ENCODE data around the gene PRKCD.

Gene PRKCD

DNA sequence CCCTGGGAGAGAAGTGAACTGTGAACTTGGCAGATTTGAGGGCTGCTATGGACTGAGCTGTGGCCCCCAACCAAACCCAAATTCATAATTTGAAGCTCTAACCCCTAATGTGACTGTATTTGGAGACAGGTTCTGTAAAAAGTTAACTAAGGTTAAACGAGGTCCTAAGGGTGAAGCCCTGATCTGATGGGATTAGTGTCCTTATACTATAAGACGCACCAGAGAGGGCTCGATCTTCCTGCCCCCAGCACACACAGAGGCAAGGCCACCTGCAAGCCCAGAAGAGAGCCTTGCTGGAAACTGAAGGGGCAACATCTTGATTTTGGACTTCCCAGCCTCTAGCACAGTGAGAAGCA is 60.8 kb downstream of the PRKCD start:
- DNase-seq, result no peak

DNA sequence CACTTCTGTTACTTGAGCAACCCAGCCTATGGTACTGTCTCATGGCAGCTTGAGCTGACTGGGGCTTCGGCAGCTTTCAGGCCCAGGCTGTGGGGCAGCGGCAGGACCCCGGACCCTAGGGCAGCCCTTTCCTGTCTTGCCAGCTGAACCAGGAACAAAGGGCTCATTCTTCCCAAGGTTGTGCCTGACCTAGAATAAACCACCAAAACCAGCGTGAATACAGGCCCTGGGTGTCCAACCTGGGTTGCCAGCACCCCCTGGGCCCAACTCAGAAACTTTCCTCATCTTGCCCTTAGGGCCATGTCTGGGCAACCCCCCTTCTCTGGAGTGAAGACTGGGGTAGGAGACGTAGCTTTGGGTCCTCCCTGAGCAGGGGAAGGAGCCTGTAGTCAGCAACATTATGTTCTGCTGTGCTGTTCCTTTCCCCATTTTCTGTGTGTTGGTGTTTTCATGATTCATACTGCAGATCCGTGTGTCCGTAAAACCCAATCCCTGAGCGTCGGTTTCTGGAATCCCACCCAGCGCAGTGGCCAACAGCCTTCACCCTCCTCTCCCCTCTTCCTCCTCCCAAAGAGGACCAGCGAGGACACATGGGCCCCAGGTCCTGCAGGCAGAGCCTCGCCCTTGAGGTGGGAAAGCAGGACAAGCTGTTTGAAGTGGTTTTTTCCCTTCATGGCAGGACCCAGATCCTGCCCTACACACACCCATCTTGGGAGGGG is 61.3 kb downstream of the PRKCD start:
- DNase-seq, result no peak

DNA sequence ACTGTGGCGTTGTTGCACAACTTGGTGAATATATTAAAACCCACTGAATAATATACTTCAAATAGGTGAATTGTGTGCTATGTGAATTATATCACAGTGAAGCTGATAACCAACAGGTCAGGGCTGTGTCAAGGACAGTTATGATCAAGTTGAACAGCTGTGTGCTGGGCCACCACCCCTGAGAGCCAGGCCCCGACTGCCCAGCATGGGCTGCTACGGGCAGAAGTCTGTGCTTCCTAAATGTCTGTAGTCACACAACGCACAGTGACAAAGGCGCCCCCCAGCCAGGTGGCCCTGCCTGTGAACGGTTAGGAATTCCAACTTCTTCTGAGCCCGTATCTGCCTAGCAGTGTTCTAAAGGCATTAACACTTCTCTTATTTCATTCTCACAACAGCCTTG is 62.0 kb downstream of the PRKCD start:
- no peak for DNase-seq

DNA sequence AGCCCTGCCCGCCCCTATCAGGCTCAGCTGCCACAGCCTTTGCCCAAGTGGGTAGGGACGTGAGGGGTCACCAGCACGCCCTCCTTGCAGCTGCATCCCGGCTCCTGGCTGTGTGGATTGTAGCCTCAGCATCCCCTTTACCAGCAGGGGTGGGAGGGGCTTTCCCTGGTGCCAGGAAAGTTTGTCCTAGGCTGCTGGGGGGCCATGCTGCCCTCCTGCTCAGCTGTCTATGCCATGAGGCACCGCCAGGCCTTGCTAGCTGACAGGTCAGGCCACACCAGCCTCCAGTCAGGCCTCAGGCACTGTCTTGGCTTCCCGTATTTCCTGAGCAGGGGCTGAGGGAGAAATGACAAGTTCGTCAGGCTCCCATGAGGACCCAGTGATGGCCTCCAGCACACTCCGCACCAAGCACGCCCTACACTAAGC is 62.5 kb downstream of the PRKCD start:
- no peak for DNase-seq

DNA sequence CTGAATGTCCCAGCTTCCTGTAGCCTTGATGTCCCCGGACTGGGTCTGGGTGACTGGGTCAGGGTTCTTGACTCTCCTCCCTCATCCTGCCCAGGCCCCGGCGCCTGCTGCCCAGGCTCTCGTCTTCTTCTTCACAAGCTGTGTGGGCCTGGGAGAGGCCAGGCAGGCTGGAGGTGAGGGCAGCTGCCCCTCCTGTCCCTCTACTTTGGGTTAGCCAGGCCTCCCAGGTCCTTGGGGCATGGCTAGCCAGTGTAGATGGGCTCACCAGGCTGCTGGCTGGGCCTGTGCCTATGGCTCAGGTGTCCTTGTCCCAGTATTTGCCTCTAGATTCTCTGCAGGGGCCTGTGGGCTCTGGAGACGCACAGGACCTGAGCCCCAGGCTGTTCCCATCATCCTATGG is 63.0 kb downstream of the PRKCD start:
- DNase-seq, result no peak

DNA sequence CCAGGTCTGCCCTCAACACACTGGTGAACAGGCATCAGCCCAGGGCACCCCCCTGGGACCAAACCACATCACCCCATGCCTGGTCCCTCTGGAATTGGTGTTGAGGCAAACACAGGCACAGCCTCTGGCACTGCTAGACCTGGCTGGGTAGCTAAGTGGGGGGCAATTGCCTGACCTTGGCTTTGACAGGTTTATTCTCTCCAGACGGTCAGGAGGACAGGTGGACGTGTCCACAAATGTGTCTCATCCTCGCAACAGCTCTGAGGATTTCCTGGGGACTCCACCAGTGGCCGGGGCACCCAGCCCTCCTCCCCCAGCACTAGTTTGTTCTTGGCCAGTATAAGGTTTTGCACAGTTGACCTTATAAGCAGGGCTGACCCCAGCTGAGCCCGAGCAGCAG is 63.5 kb downstream of the PRKCD start:
- DNase-seq, result no peak

DNA sequence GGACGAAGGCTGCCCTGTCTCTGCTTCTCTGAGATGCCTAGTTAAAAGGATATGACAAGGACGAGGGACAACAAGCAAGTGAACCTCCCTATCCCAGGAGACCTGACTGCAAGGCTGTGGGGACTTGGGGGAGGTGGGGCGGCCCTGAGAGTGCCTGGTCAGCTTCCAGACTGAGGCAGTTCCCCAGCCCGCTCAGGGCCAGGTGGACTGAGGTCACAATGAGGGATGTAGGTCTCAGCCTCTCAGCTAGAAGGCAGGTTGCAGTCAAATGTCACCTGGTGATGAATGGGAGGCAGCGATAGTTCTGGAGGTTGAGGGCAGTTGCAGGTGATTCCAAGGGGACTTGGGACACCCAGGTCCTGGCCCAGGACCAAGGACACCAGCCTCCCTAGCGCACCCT is 64.2 kb downstream of the PRKCD start:
- DNase-seq, result no peak

DNA sequence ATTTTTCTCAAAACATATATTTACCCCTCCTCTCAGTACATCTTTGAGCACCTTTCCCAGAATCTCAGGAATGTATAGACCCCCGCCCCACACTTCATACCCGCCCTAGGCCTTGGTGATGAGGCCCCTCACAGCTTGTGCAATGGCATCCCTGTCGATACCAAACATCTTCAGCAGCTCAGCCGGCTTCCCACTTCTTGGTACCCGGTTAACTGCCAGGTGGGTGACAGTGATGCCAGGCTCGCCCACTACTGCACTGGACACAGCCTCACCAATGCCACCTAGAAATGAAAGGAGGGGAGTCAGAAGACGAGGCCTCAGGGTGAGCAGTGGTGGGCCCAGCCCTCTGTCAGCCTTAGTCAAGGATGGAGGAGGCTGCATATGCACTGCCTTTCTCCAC is 64.6 kb downstream of the PRKCD start:
- no peak for DNase-seq

DNA sequence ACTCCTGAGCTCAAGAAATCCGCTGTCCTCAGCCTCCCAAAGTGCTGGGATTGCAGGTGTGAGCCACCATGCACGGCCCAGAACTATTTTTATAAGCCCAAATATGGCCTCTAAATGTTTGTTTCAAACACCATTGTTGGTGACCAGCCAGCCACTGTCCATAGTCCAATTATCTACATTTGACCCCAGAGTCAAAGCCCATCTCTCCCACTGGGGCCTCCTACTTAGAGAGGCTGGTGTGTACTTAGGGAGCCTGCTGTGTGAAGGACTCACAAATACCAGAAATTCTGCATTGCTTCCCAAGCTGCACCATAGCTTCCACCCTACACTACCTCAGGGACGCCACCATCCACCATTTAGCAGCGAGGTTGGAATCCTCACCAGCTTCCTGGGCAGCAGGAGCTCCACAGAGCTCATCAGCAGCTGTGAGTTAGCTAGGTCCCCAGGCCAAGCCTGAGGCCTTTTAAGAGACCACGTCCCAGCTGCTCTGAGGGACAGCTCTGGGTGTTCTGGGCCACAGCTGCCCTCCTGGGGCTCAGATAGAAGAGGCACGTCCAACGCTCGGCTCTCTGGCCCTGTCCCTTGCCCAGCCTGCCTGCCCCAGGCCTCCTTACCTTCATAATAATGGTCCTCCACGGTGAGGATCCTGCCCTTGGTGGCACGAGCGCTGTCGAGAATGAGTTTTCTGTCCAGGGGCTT is 65.3 kb downstream of the PRKCD start:
- DNase-seq, result no peak

DNA sequence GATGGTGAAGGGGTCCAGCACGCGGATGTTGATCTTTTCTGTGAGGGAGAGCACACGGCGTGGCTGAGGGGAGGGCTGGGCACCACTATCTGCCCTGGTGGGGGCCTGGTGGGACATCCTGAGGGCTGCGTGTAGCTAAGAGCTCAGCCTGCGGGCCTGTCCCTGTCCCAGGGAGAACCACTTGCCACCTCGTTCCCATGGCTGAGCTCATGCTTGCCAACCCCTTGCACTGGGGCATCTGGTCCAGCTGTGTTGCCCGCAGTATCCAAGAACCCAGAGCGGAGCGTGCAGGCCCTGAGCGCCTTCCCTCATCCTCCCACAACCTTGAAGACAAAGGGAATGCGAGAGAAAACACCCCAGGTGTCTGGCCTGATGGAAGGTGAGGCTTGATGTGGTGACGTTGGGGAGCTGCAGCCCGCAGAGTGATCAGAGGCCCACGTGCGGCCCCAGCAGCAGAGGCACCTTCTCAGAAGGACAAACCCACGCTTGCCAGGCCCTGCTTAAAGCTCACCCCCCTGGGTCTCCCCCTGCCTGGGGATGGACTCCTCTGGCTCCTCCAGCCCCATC is 65.9 kb downstream of the PRKCD start:
- no peak for DNase-seq

DNA sequence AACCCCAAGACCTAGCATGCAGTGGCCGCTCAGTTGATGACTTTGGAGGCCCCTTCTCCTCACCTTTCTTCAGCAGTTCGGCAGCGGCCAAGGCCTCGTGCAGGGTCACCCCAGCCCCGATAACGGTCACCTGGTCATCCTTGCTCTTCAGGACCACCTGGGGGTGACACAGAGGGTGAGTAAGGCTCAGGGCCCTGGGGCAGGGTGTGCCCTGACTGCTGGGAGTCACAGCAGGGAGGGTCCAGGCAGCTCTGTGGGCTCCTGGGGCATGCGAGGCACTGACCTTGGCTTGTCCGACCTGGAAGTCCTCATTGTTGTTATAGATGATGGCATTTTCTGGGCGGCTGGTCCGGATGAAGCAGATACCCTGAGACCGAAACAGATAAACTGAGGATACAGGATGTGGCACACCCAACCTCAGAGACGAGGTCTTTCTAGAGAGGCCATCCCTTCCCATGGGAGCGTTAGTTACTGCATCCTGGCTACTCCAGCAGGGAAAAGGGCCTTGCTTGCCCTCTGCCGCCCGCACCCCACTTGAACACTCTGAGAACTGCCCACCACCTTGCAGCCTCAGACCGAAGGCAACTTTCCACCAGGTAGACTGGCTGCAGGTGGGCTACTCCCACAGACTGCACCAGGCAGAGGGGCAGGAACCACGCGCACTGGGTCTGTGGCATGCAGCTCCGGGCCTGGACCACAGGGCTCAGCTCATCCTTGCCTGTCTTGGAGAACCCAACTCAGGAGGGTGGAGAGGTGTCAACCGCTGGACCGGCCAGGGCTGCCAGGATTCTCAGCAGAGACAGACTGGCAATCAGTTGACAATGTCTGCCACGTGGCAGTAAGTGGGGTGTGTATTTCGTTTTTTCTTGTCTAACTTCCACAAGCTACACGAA is 67.2 kb downstream of the PRKCD start:
- DNase-seq, result no peak

DNA sequence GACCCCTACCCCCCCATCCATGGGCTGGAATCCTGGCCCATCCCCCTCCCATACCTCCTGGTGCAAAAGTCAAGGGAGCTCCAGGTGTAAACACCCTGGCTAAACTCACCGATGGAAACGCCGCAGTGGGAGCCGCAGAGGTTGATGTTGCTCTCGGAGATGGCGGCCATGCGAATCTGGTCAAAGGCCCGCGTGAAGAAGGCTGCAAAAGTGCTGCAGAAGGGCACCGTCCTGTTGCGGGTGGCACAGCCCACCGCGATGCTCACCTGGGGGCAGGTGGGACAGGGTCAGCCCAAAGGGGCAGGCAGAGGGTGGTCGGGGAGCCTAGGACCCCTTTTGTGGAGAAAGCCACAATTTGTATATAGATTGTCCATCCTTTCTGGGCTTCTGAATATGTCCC is 68.2 kb downstream of the PRKCD start:
- DNase-seq, result no peak

DNA sequence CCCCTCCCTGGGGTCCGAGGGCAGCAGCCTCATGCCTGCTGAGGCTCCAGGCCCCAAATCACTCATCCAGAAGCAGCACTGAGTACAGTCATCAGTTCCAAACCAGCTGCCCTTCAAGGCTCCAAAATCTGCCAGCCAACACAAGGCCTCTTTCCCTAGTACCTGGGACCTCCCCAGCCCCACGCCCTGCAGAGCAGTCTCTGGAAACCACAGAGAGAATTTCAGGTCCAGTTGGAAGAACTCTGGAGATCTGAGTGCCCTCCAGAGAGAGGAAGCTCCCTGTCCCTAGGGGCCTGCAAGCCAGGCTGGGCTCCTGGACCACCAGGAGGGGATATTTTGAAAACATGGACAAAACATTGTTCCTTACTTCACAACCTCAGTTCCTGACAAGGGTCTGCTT is 68.6 kb downstream of the PRKCD start:
- DNase-seq, result no peak

DNA sequence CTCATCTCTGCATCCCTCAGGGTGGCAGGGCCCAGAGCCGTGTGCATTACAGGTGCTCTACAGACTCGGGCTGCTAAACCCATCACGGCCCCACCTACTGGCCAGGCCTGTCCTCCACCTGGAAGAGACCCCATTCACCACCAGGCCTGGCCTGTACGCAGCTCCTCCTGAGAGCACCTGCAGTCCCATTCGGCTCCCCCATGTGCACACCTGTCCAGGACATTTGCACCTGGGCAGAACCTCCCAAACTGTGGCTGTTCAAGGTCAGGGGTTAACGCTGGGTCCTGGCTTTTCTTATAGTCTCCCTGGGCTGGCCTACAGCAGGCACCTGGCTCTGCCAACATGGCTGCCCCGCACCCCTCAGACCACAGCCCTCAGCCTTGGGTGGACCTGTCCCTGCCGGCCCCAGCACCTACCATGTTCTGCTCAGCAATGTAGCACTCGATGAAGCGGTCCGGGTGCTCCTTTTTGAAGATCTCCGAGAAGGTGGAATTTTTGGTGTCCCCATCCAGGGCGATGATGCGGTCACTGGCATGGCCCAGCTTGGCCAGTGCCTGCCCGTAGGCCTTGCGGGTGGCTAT is 69.1 kb downstream of the PRKCD start:
- DNase-seq, result no peak

DNA sequence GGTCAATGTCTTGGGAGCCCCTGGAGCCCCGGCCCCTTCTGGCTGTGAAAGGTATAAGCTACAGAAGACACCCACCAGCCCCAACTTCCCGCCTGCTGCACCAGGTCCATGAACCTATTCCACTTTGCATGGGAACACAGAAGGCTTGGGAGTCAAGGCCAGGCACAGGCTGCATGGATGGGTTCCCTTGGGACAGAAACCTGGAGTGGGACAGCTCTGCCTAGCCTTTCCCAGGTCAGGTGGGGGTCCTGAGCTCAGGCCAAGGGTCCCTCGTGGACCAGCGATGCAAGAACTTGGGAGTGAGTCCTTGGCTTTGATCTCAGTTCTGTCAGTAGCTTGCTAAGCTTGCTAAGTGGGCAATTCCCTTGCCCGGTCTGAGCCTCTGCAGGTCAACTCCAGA is 69.8 kb downstream of the PRKCD start:
- no peak for DNase-seq

DNA sequence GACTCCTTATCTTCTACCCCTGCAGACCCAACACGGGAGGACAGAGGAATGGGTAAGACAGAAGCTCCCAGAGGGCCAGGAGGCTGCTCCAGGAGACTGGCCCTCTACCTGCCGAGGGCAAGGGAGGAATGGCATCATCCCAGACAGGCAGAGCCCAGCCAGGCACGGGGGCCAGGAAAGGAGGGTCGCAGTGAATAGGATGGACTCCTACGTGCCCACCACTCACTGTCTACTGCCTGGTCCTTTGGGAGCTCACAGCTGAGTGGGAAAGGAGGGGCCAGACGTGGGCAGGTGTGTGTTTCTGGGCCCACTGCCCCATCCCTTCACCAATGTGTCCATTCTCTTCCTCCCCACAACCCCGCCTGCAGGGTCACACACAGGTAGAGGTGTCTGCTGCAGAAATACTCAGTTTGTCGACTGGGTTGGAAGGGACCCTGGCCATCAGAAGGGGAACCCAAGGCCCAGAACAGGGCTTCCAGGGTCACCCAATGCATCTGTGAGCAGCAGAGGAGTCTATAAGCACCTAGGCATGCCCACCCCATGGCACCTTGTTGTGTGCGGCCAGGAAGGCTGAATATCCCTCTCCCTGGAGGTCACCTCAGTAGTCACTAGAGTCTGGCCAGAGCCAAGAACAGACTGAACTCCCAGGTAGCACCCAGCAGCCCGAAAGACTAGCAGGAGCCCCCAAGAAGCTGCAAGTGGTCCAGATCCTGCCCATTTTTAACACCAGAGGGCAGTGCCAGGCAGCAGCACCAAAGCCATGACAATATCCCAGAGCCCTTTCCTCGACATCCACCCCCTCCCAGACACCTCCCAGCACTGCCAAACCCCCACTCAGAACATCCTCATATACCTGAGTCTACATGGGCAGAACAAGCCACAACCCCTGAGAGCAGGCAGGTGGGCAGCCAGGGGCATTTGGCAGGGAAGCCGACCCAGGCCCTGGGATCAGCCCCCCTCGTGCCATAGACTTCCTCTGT is 70.8 kb downstream of the PRKCD start:
- DNase-seq, result no peak

DNA sequence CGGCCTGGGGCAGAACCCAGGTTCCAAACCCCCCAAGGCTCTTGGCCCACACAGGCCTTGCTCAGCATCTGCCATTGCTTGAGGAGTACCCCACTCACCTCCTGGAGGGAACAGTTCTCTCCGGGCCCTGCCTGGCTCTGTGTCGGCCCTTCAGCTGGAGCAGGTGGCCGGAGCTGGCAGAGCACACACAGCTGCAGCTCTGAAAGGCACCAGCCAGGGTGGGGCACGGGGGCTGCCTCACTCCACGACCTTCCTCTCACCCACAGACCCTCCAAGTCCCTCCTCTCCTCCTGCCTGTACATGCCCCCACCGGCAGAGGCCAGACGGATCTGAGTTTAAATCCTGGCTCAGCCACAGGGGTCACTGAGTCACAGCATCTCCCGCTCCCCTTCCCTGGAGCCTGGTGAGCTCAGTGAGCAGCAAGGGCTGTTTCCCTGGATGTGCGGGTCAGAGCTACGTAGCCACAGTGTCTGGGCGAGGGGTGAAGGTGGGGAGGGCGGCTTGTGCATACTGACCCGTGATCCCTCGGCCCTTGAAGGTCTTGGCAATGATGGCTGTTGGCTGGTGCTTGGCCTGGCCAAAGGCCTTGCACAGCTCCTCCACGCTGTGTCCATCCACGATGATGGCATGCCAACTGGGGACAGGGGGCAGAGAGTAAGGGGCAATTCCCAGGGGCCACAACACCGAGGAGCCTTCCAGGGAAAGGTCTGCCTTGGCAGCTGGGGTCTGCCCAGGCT is 71.8 kb downstream of the PRKCD start:
- no peak for DNase-seq

DNA sequence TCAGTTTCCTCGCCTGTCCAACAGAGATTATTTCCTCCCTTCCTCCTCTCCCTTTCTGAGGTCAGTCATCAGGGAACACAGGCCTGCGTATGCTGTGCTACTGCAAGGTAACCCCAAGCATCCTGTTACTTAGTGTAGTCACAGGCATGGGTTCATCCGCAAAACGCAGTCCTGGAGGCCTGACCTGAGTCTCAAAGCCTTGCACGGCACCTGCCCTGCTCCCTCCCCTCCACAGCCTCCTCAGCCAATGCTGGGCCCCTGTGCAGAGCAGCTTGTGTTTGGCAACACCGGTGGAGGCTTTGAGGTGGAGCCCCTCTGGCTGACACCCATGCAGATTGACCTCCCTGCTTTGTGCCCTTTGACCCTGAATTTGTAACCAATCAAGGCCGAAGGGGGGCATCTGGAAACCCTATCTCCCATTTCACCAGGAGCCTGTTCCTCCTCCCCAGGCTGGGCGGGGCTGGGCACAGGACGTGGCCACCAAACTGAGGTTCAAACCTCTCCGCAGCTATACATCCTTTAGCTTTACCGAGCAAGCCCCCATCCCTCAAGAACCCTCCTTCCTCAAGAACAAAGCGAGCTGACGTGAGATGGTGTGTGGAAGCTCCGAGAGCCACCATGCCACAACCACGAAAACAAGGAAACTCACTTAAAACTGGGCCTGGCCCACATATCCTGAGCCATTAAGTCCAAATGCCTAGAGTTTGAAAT is 73.3 kb downstream of the PRKCD start:
- no peak for DNase-seq

DNA sequence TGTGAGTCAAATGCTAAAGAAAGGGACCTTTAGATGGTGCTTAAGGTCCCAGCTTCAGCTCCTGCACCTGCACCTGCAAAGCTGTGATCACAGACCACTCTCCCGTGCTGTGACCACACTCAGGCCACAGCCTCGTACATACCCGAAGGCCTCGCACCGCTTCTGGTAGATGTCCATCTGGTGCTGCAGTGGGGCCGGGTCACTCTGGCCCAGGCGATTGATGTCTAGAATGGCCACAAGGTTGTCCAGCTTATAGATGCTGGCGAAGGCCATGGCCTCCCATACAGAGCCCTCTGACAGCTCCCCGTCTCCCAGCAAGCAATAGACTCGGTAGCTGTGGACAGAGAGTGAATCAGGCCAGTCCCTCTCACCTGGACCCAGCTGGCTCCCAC is 73.8 kb downstream of the PRKCD start:
- DNase-seq, result no peak

DNA sequence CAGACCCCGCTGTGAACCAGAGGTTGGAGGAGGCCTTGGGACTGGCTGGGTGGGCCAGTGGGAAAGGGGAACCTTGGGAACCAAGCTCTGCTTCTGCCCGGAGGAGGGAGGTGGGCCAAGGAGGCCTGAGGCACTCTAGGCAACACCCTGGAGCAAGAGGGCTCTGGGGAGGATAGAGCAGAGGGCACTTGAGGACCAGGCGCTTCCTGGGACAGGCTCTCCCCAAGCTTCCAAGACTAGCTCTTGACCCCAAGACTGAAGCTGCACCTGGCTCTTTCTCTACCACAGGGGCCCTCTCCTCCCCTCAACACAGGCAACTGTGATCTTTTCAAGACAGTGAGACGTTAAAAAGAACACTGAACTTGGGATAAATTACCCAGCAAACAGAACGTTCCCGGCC is 74.5 kb downstream of the PRKCD start:
- DNase-seq, result no peak

All from activated CD4-positive, alpha-beta T cell treated with anti-CD3 and anti-CD28 coated beads, Interleukin-10, Interleukin-2, amounts not matched to agents 100 ng/mL and 50 ng/mL, durations not matched to agents 16 hours and 8 hours (primary cell).